Ureter (tissue), 1 donor: Measurements from ENCODE around the gene LTB. TPM values are rescaled to one million over a fixed set of nuclear protein-coding genes. Genes with fewer than 3 reads are reported as not detected.

Experiments
- DNase-seq: peaks from one replicate; pipeline ENCODE4 v3.0.0-alpha.2; 2020; ENCODE audit warnings: low spot score
- total RNA-seq: library from RNA; stranded (reverse); gene quantifications from one replicate; pipeline ENCODE4 v1.2.4, GENCODE V29; 2023
- donor health status: DM: yes; HTN: yes; CAD: no.

Gene LTB
- total RNA-seq, 1 donor from 2014 or later = 0.42 TPM

- DNase-seq = no peak
These were observed 5.2 kb downstream of the LTB start for GRCh38 chr6:31576897-31577578.

DNA sequence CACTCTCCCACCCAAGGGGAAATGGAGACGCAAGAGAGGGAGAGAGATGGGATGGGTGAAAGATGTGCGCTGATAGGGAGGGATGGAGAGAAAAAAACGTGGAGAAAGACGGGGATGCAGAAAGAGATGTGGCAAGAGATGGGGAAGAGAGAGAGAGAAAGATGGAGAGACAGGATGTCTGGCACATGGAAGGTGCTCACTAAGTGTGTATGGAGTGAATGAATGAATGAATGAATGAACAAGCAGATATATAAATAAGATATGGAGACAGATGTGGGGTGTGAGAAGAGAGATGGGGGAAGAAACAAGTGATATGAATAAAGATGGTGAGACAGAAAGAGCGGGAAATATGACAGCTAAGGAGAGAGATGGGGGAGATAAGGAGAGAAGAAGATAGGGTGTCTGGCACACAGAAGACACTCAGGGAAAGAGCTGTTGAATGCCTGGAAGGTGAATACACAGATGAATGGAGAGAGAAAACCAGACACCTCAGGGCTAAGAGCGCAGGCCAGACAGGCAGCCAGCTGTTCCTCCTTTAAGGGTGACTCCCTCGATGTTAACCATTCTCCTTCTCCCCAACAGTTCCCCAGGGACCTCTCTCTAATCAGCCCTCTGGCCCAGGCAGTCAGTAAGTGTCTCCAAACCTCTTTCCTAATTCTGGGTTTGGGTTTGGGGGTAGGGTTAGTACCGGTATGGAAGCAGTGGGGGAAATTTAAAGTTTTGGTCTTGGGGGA lies 6.1 kb downstream of the LTB start:
- no peak for DNase-seq

GRCh38 chr6:31575335-31575901 lies 6.8 kb downstream of the LTB start, which contains the start of gene TNF:
TSS of gene TNF (plus strand) at chr6:31575565. CDS start at chr6:31575742, 177 bp downstream.
- peak; percentile 65 for DNase-seq

DNA sequence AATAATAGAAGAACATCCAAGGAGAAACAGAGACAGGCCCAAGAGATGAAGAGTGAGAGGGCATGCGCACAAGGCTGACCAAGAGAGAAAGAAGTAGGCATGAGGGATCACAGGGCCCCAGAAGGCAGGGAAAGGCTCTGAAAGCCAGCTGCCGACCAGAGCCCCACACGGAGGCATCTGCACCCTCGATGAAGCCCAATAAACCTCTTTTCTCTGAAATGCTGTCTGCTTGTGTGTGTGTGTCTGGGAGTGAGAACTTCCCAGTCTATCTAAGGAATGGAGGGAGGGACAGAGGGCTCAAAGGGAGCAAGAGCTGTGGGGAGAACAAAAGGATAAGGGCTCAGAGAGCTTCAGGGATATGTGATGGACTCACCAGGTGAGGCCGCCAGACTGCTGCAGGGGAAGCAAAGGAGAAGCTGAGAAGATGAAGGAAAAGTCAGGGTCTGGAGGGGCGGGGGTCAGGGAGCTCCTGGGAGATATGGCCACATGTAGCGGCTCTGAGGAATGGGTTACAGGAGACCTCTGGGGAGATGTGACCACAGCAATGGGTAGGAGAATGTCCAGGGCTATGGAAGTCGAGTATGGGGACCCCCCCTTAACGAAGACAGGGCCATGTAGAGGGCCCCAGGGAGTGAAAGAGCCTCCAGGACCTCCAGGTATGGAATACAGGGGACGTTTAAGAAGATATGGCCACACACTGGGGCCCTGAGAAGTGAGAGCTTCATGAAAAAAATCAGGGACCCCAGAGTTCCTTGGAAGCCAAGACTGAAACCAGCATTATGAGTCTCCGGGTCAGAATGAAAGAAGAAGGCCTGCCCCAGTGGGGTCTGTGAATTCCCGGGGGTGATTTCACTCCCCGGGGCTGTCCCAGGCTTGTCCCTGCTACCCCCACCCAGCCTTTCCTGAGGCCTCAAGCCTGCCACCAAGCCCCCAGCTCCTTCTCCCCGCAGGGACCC lies 7.8 kb downstream of the LTB start:
- DNase-seq = no peak

DNA sequence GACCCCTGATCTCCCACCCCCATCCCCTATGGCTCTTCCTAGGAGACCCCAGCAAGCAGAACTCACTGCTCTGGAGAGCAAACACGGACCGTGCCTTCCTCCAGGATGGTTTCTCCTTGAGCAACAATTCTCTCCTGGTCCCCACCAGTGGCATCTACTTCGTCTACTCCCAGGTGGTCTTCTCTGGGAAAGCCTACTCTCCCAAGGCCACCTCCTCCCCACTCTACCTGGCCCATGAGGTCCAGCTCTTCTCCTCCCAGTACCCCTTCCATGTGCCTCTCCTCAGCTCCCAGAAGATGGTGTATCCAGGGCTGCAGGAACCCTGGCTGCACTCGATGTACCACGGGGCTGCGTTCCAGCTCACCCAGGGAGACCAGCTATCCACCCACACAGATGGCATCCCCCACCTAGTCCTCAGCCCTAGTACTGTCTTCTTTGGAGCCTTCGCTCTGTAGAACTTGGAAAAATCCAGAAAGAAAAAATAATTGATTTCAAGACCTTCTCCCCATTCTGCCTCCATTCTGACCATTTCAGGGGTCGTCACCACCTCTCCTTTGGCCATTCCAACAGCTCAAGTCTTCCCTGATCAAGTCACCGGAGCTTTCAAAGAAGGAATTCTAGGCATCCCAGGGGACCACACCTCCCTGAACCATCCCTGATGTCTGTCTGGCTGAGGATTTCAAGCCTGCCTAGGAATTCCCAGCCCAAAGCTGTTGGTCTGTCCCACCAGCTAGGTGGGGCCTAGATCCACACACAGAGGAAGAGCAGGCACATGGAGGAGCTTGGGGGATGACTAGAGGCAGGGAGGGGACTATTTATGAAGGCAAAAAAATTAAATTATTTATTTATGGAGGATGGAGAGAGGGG lies 8.8 kb downstream of the LTB start:
- DNase-seq = no peak

GRCh38 chr6:31572041-31572911 lies 9.9 kb downstream of the LTB start, which contains the start of gene LTA:
TSS of gene LTA (plus strand) at chr6:31572289. CDS start at chr6:31572743, 454 bp downstream.
- no peak for DNase-seq

DNA sequence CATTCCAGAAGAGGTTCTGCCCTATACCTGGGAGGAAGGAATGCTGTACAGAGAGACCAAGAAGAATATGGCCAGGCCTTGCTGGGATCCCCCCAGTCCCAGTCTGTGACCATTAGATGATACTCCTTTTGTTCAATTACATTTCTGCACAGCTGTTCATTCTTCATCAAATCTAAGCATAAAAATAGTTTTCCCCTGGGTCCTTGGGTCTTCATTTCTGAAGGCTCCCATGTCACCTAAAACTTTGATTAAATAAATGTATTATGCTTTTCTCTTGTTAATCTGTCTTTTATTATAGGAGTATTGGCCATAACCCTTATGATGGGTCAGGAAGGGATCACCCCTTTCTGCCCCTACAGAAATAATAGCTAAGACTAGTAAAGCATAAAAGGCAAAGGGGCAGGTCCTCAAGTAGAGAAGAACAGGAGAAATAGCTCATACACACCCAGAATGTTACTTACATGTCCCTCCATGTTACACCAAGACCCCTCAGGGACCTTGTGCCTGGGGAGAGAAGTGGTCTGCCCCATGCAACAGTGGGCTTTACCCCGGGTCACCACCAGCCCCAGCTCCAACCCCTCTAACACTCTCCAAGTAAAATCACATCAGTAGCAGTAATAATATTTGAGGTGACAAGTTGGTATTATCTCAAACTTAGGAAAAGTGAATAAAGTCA lies 12.2 kb downstream of the LTB start:
- no peak for DNase-seq

- DNase-seq = no peak
These were observed 13.7 kb downstream of the LTB start for GRCh38 chr6:31568537-31568961.

DNA sequence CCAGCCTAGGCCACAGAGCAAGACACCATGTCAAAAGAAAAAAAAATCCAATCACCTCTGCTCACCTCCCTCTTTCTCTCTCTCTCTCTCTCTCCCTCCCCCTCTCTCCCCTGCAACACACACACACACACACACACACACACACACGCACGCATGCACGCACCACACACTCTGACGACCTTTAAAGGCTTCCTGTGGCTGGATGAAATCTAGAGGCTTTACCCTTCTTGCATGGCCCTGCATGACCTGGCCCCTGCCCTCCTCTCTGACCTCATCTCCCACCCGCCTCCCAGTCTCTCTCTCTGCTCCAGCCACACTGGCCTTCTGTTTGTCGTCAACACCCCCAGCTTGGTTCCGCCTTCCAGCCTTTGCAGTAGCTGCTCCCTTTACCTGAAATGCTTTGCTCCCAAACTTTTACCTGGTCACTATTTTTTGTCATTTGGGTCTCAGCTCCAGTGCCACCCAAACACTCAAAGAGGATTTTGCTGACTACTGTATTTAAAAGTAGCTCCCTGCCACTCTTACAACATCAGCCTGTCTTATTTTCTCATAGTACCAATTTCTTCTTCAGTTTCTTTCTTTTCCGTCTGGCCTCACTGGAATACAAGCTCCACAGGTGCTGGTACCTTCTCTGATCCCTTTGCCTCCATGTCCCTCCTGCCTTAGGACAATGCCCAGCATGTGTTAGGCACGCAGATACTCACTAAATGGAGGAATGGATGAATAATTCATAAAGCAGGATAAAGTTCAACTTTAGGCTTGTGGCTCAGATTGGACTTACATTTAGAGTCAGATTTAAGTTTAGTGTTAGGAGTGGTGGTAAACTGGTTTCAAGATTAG lies 14.5 kb downstream of the LTB start:
- DNase-seq = no peak

- no peak for DNase-seq
These were observed 21.5 kb downstream of the LTB start for GRCh38 chr6:31560697-31561058.

DNA sequence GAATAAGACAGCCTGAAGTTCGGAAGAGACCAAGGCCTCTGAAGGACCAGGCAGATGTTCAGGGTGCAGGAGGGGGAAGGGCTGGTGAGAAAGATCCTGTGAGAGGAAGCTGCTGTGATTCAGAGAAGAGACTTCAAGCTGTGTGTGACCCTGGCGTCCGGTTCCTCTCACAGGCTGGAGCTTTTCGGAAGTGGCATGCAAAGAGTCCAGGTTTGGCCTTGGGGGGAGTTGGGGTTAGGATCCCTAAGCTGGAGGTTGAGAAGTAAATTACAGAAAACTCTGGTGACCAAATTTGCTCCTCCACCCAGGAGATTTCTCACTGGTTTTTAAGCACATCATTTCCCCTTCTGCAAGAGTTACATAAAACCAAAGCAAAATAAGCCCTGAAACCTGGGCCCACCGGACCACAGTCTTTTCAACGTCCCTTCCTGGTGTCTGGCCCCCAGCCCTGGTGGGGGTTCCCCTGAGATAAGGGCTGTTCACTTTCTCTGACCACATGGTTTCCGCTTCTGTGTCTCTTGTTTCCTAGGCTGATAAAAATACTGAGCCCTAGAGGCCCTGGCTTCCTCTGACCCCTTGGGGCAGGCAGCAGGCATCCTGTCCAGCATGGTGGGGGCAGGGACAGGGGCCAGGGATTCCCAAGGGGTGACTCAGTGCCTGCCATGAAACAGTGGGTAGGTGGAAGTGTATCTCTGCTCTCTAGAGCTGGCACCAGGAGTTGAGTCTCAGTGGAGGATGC lies 22.1 kb downstream of the LTB start:
- DNase-seq = no peak

DNA sequence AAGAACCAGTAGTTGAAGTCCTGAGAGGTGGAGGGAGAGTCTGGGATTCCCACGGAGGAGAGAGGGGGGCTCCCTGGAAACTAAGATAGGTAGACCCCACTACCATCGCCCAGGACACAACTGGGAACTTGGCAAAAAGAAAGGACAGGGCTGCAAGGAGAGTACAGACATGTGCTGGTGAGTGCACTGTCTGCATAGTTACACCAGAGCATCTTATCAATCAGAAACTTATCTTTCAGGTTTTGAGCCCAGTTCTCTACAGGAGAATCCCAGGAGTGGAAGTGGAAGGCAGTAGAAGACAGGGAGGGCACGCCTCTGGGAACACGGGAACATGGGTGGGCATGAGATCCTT lies 22.6 kb downstream of the LTB start:
- no peak for DNase-seq

- DNase-seq = no peak
These were observed 23.4 kb downstream of the LTB start for GRCh38 chr6:31558631-31559500.

DNA sequence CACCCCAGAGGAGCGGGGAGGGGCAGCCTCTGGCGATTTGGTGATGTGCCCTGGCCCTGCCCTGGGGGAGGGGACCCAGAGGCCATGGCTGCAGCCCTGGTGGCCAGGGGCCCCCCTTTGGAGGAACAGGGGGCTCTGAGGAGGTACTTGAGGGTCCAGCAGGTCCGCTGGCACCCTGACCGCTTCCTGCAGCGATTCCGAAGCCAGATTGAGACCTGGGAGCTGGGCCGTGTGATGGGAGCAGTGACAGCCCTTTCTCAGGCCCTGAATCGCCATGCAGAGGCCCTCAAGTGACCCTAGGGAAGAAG lies 24.0 kb downstream of the LTB start:
- no peak for DNase-seq

DNA sequence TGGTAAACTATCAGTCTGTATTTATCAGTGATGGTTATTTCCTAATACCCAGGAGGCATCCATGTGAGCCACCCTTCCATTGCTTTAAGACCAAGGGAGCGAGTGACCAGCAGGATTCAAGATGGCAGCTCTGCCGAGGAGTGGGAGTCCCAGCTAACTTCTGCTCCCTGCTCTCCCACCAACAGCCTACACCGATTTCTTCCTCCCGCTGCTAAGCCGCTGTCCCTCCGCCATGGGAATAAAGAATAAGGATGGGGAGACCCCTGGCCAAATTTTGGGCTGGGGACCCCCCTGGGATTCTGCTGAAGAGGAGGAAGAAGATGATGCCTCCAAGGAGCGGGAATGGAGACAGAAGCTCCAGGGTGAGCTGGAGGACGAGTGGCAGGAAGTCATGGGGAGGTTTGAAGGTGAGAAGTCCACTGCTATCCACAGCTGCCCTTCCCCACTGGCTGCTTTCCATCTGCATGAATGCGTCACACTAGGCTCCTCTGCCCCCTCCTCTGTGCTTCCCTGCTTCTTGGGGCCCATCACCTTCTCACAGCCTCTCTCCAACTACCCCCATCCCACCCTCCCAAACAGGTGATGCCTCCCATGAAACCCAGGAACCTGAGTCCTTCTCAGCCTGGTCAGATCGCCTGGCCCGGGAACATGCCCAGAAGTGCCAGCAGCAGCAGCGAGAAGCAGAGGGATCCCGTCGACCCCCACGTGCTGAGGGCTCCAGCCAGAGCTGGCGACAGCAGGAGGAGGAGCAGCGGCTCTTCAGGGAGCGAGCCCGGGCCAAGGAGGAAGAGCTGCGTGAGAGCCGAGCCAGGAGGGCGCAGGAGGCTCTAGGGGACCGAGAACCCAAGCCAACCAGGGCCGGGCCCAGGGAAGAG lies 24.5 kb downstream of the LTB start:
- no peak for DNase-seq

DNA sequence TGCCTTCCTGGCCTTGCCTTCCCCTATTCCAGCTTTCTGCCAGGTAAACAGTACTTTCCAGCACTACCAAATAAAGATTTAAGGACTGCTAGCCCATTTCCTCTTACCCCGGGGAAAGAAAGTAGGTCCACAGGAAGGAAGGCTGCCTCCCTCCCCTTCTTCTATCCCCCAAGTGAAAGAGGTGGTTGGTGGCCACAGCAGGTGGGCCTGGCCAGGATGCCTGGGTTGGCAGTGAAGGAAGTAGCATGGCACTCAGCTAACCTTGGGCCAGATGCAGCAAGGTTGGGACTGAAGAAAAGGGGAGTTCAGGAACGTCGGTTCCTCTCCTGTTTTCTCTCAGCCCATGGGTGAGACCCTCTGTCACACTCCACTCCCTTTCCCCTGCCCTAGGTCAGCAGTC lies 25.9 kb downstream of the LTB start:
- DNase-seq = no peak
